AG09319 (cell line): ENCODE data around the gene MRPL58.
A peak's percentile ranks its signal among the peaks of the same experiment; 100 is the strongest.

Source experiments
- DNase-seq: peaks from one replicate; pipeline ENCODE4 v3.0.0-alpha.2; 2010; ENCODE audit warnings: low read depth; ENCODE audit errors: extremely low read depth
- TF ChIP-seq, protein P1 (sequence below): IDR thresholded peaks from 2 replicates; pipeline ENCODE4 v1.5.1; 2011; ENCODE audit warnings: low read depth, mild to moderate bottlenecking, inconsistent platforms, low read length, moderate library complexity

The MRPL58 gene

DNA sequence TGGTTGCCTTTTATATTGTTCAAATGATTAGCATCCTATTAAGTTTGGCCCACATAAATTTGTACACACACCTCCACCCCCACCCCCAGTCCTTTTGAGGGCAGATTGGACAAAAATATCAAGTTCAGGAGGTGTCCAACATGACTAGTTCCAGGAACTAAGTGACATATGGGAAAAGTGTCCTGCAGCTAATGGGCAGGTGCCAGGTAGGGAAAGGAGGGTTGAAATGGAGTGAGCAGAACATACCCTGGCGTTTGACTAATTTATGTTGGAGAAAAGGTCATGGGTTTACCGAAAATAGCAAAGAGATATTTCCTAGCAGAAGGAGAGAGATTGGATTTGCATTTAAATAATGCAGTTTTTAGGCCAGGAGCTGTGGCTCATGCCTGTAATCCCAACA is 39.5 kb downstream of the MRPL58 start:
- TF ChIP-seq, protein P1, sequence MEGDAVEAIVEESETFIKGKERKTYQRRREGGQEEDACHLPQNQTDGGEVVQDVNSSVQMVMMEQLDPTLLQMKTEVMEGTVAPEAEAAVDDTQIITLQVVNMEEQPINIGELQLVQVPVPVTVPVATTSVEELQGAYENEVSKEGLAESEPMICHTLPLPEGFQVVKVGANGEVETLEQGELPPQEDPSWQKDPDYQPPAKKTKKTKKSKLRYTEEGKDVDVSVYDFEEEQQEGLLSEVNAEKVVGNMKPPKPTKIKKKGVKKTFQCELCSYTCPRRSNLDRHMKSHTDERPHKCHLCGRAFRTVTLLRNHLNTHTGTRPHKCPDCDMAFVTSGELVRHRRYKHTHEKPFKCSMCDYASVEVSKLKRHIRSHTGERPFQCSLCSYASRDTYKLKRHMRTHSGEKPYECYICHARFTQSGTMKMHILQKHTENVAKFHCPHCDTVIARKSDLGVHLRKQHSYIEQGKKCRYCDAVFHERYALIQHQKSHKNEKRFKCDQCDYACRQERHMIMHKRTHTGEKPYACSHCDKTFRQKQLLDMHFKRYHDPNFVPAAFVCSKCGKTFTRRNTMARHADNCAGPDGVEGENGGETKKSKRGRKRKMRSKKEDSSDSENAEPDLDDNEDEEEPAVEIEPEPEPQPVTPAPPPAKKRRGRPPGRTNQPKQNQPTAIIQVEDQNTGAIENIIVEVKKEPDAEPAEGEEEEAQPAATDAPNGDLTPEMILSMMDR = no peak
- no peak for DNase-seq

DNA sequence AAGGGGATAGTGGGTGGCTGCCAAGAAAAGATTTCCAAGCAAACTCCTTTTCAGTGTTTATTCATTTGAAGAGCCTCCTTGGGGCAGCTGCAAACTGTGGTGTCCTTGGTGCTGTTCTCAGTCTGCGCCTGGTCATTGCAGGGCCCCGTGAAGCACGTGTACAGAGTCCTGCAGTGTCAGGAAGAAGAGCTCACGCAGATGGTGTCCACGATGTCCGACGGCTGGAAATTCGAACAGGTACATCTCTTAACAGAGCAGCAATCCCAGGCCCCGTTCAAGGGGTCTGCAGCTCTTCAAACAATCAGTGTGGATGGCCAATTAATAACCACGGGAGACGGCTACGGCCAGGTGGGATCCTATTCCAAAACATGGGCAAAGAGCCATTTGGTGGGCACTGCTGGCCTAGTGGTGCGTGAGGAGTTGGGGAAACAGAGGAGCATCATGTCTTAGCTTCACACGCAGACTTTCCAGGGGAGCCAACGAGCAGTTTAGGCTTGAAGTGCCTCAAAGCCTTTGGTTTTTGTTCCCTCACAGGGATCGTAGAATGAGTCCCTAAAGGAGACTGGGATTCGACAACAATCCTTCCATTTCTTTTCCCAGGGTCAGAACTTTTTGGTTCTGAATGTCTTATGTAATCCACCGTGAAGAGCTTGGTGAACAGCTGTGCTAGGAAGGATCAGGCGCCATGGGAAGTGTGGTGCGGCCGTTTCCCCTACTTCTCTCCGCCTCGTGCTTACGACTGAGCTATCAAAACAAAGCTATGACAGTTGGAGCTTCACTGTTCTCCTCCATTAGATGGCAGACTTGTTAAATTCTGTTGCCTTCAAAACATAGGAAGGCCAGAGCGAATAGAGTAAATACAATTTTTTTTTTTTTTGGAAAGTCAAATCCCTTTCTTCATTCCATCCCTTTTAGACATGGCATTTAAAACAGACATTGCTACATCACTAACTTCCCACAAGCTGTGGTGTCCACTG is 47.2 kb downstream of the MRPL58 start:
- no peak for DNase-seq
- TF ChIP-seq, protein P1 = peak; percentile 57

DNA sequence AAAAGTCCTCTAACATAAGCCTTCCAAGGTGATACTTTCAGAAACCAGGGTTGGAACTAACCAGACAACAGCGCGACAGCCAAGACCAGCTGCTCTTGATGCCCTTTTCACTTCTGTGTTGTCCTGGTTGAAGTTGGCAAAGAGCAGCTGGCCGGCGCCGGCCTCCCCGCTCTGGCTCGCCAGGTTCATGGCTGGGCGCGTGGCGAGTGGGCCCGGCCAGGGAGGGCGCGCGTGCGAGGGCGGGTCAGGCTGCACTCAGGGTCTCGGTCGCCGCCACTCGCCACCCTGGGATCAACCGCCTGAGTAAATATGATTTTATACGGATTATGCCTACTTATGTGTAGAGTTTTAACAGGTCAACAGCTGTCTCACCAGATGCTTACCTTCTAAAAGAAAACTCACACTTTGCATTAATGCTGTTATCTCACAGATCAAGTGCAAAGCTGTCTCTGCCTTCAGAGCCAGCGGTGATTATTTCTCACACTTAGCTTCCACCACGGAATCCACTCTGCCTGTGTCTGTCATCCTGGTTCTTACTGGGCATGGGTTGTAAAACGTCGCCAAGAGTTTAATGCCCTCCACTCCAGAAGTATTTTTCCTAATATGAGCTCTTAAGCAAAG is 48.1 kb downstream of the MRPL58 start:
- DNase-seq = no peak
- TF ChIP-seq, protein P1 = no peak

- TF ChIP-seq, protein P1 = no peak
- no peak for DNase-seq
Observed at GRCh38 chr17:75061055-75061438, 48.6 kb downstream of the MRPL58 start.

DNA sequence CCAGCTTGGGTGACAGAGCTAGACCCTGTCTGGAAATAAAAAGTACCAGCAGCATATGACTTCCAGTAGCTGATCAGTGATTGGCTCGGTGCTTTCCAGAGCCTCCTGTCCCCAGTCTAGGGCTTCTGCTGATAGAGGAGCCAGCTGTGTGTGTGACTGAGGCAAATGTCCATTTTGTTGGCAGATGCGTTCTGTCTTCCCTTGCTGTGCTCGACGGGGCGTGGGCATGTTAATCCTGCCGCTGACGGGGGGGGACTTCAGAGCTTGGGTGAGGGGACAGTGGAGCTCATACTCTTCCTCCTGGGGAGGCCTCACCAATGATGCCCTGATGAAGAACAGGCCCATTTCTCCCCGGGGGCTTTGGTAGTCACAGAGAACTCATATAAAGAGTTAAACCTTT is 49.1 kb downstream of the MRPL58 start:
- DNase-seq = no peak
- TF ChIP-seq, protein P1 = no peak

GRCh38 chr17:75063201-75063600 is 50.7 kb downstream of the MRPL58 start:
- DNase-seq = no peak
- TF ChIP-seq, protein P1 = no peak

DNA sequence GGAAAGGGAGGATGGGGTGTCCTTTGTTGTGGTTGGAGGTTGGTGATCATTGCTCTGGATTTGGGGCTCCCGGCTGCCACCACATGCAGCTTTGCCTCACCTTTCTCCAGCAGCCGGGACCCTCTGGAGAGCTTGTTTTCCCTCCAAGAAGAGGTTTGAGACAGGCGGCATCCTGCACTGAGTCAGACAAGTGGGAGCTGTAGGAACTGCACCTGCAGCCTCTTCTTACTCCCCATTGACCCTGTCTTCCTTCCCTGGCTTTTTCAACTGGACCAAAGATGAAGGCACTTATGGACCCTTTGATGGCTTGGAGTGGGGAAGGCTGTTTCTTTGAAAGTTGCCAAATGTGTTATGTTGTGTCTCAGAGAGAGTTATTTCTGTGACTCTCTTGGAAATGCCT is 51.2 kb downstream of the MRPL58 start:
- TF ChIP-seq, protein P1 = no peak

More for the DNA sequence above, 51.2 kb downstream of the MRPL58 start:
- DNase-seq = no peak
